ENCODE results near the gene ASL.

Gene ASL

GRCh38 chr7:66050990-66051448, 24.6 kb upstream of the ASL start:
- no peak for DNase-seq (ENCODE audit: low read depth)
- no peak for TF ChIP-seq CTCF (IDR thresholded peaks at IDR 0.05; ENCODE audit: low read depth, low read length)
- no peak for TF ChIP-seq POLR2A (IDR thresholded peaks at IDR 0.05; ENCODE audit: extremely low read depth, insufficient read length)
- no peak for TF ChIP-seq MAX (IDR thresholded peaks at IDR 0.05; ENCODE audit: low read depth, low read length)
- TF ChIP-seq MYC (IDR thresholded peaks at IDR 0.05; ENCODE audit: low read depth, low read length): no peak
- H3K4me3 ChIP-seq (ENCODE audit: low read depth, low read length): no peak overlapping the region

GRCh38 chr7:66052447-66052846, 23.2 kb upstream of the ASL start:
- TF ChIP-seq MYC (IDR thresholded peaks at IDR 0.05; ENCODE audit: low read depth, low read length): no peak
- TF ChIP-seq POLR2A (IDR thresholded peaks at IDR 0.05; ENCODE audit: extremely low read depth, insufficient read length): no peak
- no peak overlapping the region for H3K4me3 ChIP-seq (ENCODE audit: low read depth, low read length)
- DNase-seq (ENCODE audit: low read depth): no peak

- no peak for TF ChIP-seq CTCF (IDR thresholded peaks at IDR 0.05; ENCODE audit: low read depth, low read length)
- TF ChIP-seq MYC (IDR thresholded peaks at IDR 0.05; ENCODE audit: low read depth, low read length): no peak
- TF ChIP-seq POLR2A (IDR thresholded peaks at IDR 0.05; ENCODE audit: extremely low read depth, insufficient read length): no peak
- TF ChIP-seq MAX (IDR thresholded peaks at IDR 0.05; ENCODE audit: low read depth, low read length): no peak
- no peak for DNase-seq (ENCODE audit: low read depth)
- no peak overlapping the region for H3K4me3 ChIP-seq (ENCODE audit: low read depth, low read length)
Observed at GRCh38 chr7:66054063-66054462, 21.6 kb upstream of the ASL start.

- H3K4me3 ChIP-seq (ENCODE audit: low read depth, low read length): no peak overlapping the region
- DNase-seq (ENCODE audit: low read depth): no peak
- TF ChIP-seq MYC (IDR thresholded peaks at IDR 0.05; ENCODE audit: low read depth, low read length) (no peak), POLR2A (IDR thresholded peaks at IDR 0.05; ENCODE audit: extremely low read depth, insufficient read length) (no peak), CTCF (IDR thresholded peaks at IDR 0.05; ENCODE audit: low read depth, low read length) (no peak), MAX (IDR thresholded peaks at IDR 0.05; ENCODE audit: low read depth, low read length) (no peak)
Observed at GRCh38 chr7:66055321-66055956, 20.2 kb upstream of the ASL start.

- no peak overlapping the region for H3K4me3 ChIP-seq (ENCODE audit: low read depth, low read length)
- TF ChIP-seq MYC (IDR thresholded peaks at IDR 0.05; ENCODE audit: low read depth, low read length) (no peak), POLR2A (IDR thresholded peaks at IDR 0.05; ENCODE audit: extremely low read depth, insufficient read length) (no peak), CTCF (IDR thresholded peaks at IDR 0.05; ENCODE audit: low read depth, low read length) (no peak), MAX (IDR thresholded peaks at IDR 0.05; ENCODE audit: low read depth, low read length) (no peak)
- no peak for DNase-seq (ENCODE audit: low read depth)
Observed at GRCh38 chr7:66060796-66061195, 14.8 kb upstream of the ASL start.

GRCh38 chr7:66069732-66070131, 5.9 kb upstream of the ASL start:
- no peak for DNase-seq (ENCODE audit: low read depth)
- TF ChIP-seq MYC (IDR thresholded peaks at IDR 0.05; ENCODE audit: low read depth, low read length) (no peak), MAX (IDR thresholded peaks at IDR 0.05; ENCODE audit: low read depth, low read length) (no peak), CTCF (IDR thresholded peaks at IDR 0.05; ENCODE audit: low read depth, low read length) (no peak), POLR2A (IDR thresholded peaks at IDR 0.05; ENCODE audit: extremely low read depth, insufficient read length) (no peak)
- H3K4me3 ChIP-seq (ENCODE audit: low read depth, low read length): no peak overlapping the region

All from NB4 (cell line).